ENCODE measurements around the gene TLR9. TPM values are rescaled to one million over a fixed set of nuclear protein-coding genes. Genes with fewer than 3 reads are reported as not detected.
A peak's percentile ranks its signal among the peaks of the same experiment; 100 is the strongest.

TLR9 gene
- total RNA-seq, 1 experiment from 2014 or later: 0.44 TPM

- Histone ChIP-seq H3K4me3 (no peak overlapping the region), H3K27ac (no peak overlapping the region), H3K9me3 (ENCODE audit: insufficient read depth, low read depth) (no peaks in the 10 kb centered on the region), H3K4me1 (replicated peaks; ENCODE audit: insufficient read depth) (peaks cover 62% of the 10 kb centered on the region), H3K4me2 (no peak overlapping the region), H3F3A (ENCODE audit: insufficient read depth, low read depth) (peaks cover 50% of the 10 kb centered on the region), H2AFZ (no peak overlapping the region), H3K79me2 (ENCODE audit: low read depth) (no peaks in the 10 kb centered on the region; the same call in 1 of the 2 replicates), H3K9me2 (ENCODE audit: insufficient read depth) (no peaks in the 10 kb centered on the region), H4K20me1 (ENCODE audit: insufficient read depth) (no peaks in the 10 kb centered on the region), H3K27me3 (ENCODE audit: insufficient read depth, low read depth) (no peaks in the 10 kb centered on the region), H3K36me3 (ENCODE audit: low read depth) (peaks cover 31% of the 10 kb centered on the region)
- ChIA-PET CTCF (interaction anchor here (0.7 kb wide), 1 partner anchor 67 kb away, joined by 3 read pairs; no protein-coding TSS in a partner anchor), POLR2A (ENCODE audit: unreplicated experiment) (no interaction called here)
- intact Hi-C loops (cut with micrococcal nuclease; ENCODE audit: unreplicated experiment): no loop called here
- TF ChIP-seq, protein P1, sequence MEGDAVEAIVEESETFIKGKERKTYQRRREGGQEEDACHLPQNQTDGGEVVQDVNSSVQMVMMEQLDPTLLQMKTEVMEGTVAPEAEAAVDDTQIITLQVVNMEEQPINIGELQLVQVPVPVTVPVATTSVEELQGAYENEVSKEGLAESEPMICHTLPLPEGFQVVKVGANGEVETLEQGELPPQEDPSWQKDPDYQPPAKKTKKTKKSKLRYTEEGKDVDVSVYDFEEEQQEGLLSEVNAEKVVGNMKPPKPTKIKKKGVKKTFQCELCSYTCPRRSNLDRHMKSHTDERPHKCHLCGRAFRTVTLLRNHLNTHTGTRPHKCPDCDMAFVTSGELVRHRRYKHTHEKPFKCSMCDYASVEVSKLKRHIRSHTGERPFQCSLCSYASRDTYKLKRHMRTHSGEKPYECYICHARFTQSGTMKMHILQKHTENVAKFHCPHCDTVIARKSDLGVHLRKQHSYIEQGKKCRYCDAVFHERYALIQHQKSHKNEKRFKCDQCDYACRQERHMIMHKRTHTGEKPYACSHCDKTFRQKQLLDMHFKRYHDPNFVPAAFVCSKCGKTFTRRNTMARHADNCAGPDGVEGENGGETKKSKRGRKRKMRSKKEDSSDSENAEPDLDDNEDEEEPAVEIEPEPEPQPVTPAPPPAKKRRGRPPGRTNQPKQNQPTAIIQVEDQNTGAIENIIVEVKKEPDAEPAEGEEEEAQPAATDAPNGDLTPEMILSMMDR (conservative IDR thresholded peaks at IDR 0.05): no peak
- no peak for TF ChIP-seq EZH2 (IDR thresholded peaks at IDR 0.05; ENCODE audit: low read depth)
- no peak for DNase-seq
- no TSS peak for BruUV-seq (replicated peaks)
Observed at GRCh38 chr3:52213901-52214300, 11.5 kb downstream of the TLR9 start.

GRCh38 chr3:52213005-52213404, 12.4 kb downstream of the TLR9 start:
- intact Hi-C loops (cut with micrococcal nuclease; ENCODE audit: unreplicated experiment): no loop called here
- Histone ChIP-seq H4K20me1 (ENCODE audit: insufficient read depth) (no peaks in the 10 kb centered on the region), H3K4me2 (no peak overlapping the region), H3K4me1 (replicated peaks; ENCODE audit: insufficient read depth) (peaks cover 53% of the 10 kb centered on the region), H3K27me3 (ENCODE audit: insufficient read depth, low read depth) (no peaks in the 10 kb centered on the region), H2AFZ (no peak overlapping the region), H3K4me3 (no peak overlapping the region), H3K36me3 (ENCODE audit: low read depth) (peaks cover 39% of the 10 kb centered on the region), H3K9me3 (ENCODE audit: insufficient read depth, low read depth) (no peaks in the 10 kb centered on the region), H3F3A (ENCODE audit: insufficient read depth, low read depth) (peaks cover 47% of the 10 kb centered on the region), H3K9me2 (ENCODE audit: insufficient read depth) (no peaks in the 10 kb centered on the region), H3K27ac (no peak overlapping the region), H3K79me2 (ENCODE audit: low read depth) (no peaks in the 10 kb centered on the region; the same call in 1 of the 2 replicates)
- no peak for DNase-seq
- BruUV-seq (replicated peaks): no TSS peak
- ChIA-PET CTCF (no interaction called here), POLR2A (ENCODE audit: unreplicated experiment) (no interaction called here)
- TF ChIP-seq, protein P1 (conservative IDR thresholded peaks at IDR 0.05): no peak
- no peak for TF ChIP-seq EZH2 (IDR thresholded peaks at IDR 0.05; ENCODE audit: low read depth)

DNA sequence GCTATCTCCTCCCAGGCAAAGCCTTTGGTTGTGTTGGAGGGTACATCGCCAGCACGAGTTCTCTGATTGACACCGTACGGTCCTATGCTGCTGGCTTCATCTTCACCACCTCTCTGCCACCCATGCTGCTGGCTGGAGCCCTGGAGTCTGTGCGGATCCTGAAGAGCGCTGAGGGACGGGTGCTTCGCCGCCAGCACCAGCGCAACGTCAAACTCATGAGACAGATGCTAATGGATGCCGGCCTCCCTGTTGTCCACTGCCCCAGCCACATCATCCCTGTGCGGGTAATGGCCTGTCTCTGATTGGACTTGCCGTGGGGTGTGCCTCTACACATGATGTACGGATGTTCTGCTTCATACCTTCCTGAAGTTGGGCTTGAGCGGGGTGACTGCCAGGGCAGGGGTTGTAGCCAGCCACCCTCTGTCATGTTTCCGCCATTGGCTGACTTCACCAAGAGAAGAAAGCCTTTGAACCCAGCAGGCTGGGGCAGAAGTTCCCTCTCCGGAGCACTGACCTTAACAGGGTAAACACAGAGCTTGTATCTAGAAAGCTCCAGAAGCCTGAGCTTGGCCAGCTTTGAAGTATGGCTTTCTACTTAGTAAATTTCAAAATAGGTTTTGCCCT, 14.1 kb downstream of the TLR9 start:
- Histone ChIP-seq H3F3A (ENCODE audit: insufficient read depth, low read depth) (peaks cover 40% of the 10 kb centered on the region), H3K36me3 (ENCODE audit: low read depth) (peaks cover 47% of the 10 kb centered on the region), H3K27ac (0 out of 2 replicates have a peak overlapping the region, but pooled peaks have one; percentile 28), H3K4me3 (no peak overlapping the region), H3K79me2 (ENCODE audit: low read depth) (no peaks in the 10 kb centered on the region; the same call in 1 of the 2 replicates), H3K27me3 (ENCODE audit: insufficient read depth, low read depth) (no peaks in the 10 kb centered on the region), H3K9me3 (ENCODE audit: insufficient read depth, low read depth) (no peaks in the 10 kb centered on the region), H2AFZ (no peak overlapping the region), H3K4me1 (replicated peaks; ENCODE audit: insufficient read depth) (peaks cover 40% of the 10 kb centered on the region), H4K20me1 (ENCODE audit: insufficient read depth) (no peaks in the 10 kb centered on the region), H3K9me2 (ENCODE audit: insufficient read depth) (no peaks in the 10 kb centered on the region), H3K4me2 (peak overlapping the region; percentile 49; the same call in 1 of the 2 replicates)
- intact Hi-C loops (cut with micrococcal nuclease; ENCODE audit: unreplicated experiment): no loop called here
- ChIA-PET CTCF (no interaction called here), POLR2A (ENCODE audit: unreplicated experiment) (no interaction called here)
- DNase-seq: no peak
- BruUV-seq (replicated peaks): no TSS peak
- TF ChIP-seq, protein P1 (conservative IDR thresholded peaks at IDR 0.05): no peak
- no peak for TF ChIP-seq EZH2 (IDR thresholded peaks at IDR 0.05; ENCODE audit: low read depth)
